ENCODE results near the gene DLL4. TPM values are rescaled to one million over a fixed set of nuclear protein-coding genes. Genes with fewer than 3 reads are reported as not detected.

The DLL4 gene
- polyA plus RNA-seq, 10 donors, result 9.7 to 19.0 (median 11.6) TPM

Other genes starting within 250 kb of the DLL4 start
- gene RAD51, start 234.2 kb upstream of the DLL4 start, polyA plus RNA-seq (ENCODE audit: insufficient read length in 10 of 10), result 10 to 100 TPM in 2 of 10 donors, 1 to 10 TPM in 8; 6.4 to 16.4 (median 8.8) TPM
- 10 to 100 TPM; 17.4 to 26.7 (median 22.2) TPM for gene RMDN3, start 174.1 kb upstream of the DLL4 start, polyA plus RNA-seq (ENCODE audit: insufficient read length in 10 of 10)
- gene GCHFR, start 165.3 kb upstream of the DLL4 start, polyA plus RNA-seq (ENCODE audit: insufficient read length in 10 of 10), result 1 to 10 TPM; 1.3 to 7.9 (median 4.7) TPM
- gene C15orf62, start 159.4 kb upstream of the DLL4 start, polyA plus RNA-seq (ENCODE audit: insufficient read length in 10 of 10), result 1 to 10 TPM in 6 of 10 donors, under 1 TPM in 4; 0.68 to 2.4 (median 1.3) TPM
- gene ZFYVE19, start 122.3 kb upstream of the DLL4 start, polyA plus RNA-seq (ENCODE audit: insufficient read length in 10 of 10), result 10 to 100 TPM; 13.6 to 21.1 (median 18.1) TPM
- 10 to 100 TPM; 19.4 to 29.1 (median 23.7) TPM for gene DNAJC17, start 121.9 kb upstream of the DLL4 start, polyA plus RNA-seq (ENCODE audit: insufficient read length in 10 of 10)
- gene PPP1R14D, start 100.6 kb upstream of the DLL4 start, polyA plus RNA-seq (ENCODE audit: insufficient read length in 10 of 10), result not detected
- gene SPINT1, start 85.3 kb upstream of the DLL4 start, polyA plus RNA-seq (ENCODE audit: insufficient read length in 10 of 10), result 10 to 100 TPM in 2 of 10 donors, 1 to 10 TPM in 1, under 1 TPM in 7; 0.24 to 11.2 (median 0.58) TPM
- 1 to 10 TPM in 2 of 10 donors, under 1 TPM in 8; 0.12 to 4.4 (median 0.24) TPM for gene RHOV, start 55.1 kb upstream of the DLL4 start, polyA plus RNA-seq (ENCODE audit: insufficient read length in 10 of 10)
- gene VPS18, start 34.9 kb upstream of the DLL4 start, polyA plus RNA-seq (ENCODE audit: insufficient read length in 10 of 10), result 10 to 100 TPM in 4 of 10 donors, 1 to 10 TPM in 6; 7.8 to 12.4 (median 9.3) TPM
- gene CHAC1, start 24.1 kb downstream of the DLL4 start, polyA plus RNA-seq (ENCODE audit: insufficient read length in 10 of 10), result 1 to 10 TPM; 1.3 to 6.5 (median 3.1) TPM
- 10 to 100 TPM; 11.9 to 19.0 (median 14.7) TPM for gene INO80, start 186.9 kb downstream of the DLL4 start, polyA plus RNA-seq (ENCODE audit: insufficient read length in 10 of 10)

All from muscle of back (tissue), 10 donors.